Coronary artery (tissue), 2 donors: ENCODE data around the gene PIGU.

Experiments
- DNase-seq: peaks from one replicate; pipeline ENCODE4 v3.0.0-alpha.2; 2017; ENCODE audit warnings: low spot score
- H3K27ac ChIP-seq, 2 donors: fragments of 200-600 bp; sonication (generic); one replicate each; pipeline ENCODE4 v1.5.1; 2016 to 2019
- H3K4me3 ChIP-seq: fragments of 200-600 bp; sonication (generic); 2 replicates; pipeline ENCODE4 v1.5.1; 2016; ENCODE audit warnings: mild to moderate bottlenecking, moderate library complexity
- CTCF ChIP-seq: fragments of 200-600 bp; sonication (generic); IDR thresholded peaks from one replicate; pipeline ENCODE4 v1.5.1; 2019; ENCODE audit warnings: antibody characterized with exemption

Gene PIGU

DNA sequence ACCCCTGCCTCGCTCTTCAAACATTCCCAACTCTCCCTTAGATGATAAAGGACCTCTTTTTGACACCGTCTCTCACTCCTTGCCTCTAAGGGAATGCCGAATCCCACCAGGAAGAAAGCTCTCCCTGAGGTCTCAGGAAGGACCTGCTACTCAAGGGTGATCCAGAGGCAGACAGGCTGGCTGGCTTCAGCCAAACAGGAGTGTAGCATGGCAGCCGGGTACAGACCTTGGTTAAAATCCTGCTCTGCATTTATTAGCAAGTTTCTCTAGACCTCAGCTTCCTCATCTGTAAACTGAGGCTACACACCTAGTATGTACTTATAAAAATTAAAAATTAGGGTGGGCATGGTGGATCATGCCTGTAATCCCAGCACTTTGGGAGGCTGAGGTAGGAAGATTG, 101.1 kb downstream of the PIGU start:
- Histone ChIP-seq H3K4me3 (no peak overlapping the region), H3K27ac (no peak overlapping the region)
- no peak for TF ChIP-seq CTCF
- DNase-seq, result no peak

DNA sequence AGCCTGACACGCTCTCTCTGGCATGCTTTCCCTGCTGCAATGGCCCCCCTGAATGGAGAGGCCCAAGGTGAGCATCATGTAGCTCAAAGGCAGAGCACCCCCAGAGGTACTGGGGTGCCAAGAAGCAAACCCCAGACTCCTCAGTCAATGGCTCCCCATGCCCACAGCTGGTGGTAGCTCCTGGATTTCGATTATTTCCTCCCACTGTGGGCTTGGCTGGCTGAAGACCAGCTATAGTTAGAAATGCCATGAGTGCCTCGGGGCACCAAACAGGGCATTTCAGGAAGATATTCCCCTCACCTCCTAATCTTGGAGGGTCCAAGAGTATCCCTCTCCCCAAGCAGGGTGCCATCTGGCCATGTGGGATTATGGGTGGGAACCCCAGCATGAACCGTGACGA, 101.6 kb downstream of the PIGU start:
- Histone ChIP-seq H3K27ac (no peak overlapping the region), H3K4me3 (no peak overlapping the region)
- peak; percentile 52 for DNase-seq
- TF ChIP-seq CTCF, result no peak

DNA sequence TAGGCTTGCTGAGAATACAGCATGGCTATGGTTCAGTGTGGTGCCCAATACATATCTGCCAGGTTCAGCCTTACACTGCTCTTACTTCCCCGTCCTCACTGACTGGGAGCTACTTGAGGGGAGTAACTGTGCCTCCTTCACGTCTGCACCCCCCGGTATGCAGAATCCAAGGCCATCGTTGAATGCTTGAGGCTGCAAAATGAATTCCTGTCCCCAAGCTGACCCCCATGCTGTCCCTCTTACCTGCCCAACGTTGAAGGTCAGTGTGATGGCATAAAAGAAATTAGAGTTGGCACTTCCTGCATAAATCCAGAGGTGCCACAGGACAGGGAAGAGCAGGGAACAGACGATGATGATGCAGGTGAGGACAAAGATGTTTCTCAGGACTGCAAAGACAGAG, 102.0 kb downstream of the PIGU start:
- no peak overlapping the region for H3K4me3 ChIP-seq

DNA sequence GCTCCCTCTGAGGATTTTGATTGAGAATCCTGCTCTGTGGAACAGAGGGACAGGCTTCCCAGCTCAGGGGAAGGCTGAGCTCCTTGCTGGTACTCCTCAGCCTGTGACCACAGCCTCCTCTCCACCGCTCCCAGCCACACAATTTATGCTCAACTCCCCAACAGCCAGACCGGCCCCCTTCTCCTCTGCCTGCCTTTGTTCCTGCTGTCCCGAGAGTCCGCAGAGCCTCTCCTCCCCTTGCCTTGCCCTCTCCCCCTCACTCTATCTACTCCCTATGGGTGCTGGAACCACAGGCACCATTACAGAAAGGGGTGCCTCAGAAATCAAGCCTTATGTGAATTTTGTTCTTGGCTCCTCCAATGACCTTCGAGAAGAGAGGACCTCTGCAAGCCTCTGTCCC, 102.5 kb downstream of the PIGU start:
- TF ChIP-seq CTCF, result no peak
- no peak for DNase-seq
- no peak overlapping the region for H3K4me3 ChIP-seq
- H3K27ac ChIP-seq, result no peak overlapping the region

More for the DNA sequence above, 102.0 kb downstream of the PIGU start:
- DNase-seq, result no peak
- no peak overlapping the region for H3K27ac ChIP-seq
- no peak for TF ChIP-seq CTCF

DNA sequence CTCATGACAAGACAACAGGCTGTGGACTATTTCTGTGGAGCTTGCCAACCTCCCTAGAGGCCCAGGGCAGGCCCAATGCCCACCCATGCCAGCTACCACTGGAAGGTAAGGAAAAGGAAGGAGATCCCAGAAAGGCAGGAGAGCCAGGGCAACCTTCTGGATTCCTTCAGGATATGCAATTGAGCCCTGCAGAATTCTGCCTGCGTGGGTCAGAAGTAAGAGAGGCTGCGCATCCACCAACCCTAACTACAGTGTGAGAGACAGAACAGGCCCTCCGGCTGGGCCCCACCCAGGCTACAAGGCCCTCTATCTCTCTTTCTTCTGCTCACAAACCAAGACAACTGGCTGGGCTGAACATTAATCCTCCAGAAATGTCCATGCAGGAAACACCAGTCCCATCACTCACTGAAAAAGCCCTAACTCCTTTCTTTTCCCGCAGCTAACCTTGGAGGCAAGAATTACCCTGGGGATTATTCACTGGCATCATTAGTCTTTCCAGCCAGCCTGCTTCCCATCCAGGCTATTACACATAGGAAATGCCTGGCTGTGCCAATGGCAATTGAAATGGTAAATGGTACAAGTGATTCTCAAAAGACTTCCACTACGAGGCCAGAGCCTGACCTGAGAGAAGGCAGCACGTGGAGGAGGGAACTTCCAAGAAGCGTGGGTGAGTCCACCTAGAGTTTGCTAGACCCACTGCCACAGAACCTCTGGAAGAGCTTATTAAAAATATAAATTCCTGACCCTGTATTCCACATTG, 103.2 kb downstream of the PIGU start:
- Histone ChIP-seq H3K27ac (no peak overlapping the region), H3K4me3 (no peak overlapping the region)
- peak; percentile 40 for DNase-seq
- TF ChIP-seq CTCF, result no peak

DNA sequence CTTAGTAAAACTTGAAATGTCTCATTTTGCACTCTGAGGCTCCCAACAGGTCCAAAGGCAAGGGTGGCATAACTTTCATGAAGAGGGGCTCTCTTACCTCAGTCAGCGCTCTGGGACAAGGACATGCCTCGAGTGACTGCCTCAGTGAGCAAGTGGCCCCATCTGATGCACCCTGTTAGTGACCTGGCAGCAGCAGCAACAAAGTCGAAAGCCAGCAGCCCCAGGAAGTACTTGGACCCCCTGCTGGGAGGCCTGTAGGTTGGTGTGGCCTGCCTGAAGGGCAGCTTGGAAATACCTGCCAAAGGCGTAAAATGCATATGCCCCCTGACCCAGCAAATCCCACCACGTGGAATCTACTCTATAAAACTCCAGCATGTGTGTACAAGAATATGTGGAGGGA, 105.1 kb downstream of the PIGU start:
- TF ChIP-seq CTCF, result no peak
- no peak overlapping the region for H3K27ac ChIP-seq
- H3K4me3 ChIP-seq, result no peak overlapping the region
- DNase-seq, result no peak

DNA sequence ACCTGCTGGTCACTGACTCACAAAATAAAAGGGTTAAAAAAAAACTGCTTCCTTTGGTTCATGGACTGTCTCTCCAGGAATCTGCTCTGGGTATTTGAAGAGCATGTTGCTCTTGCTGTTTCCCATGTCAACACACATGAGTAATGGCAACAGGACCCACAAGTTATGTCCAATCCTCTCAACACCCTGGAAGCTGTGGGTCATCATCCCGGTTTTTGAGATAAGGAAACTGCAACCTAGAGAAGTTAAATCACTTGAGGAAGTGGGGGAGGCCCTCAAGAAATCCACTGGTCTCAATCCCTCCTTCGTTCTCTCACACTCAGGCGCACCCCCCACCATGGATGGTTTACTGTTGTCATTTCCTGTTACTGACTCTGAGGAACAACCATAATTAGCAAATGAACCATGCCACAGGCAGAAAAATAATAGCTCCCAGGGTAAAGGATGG, 106.0 kb downstream of the PIGU start:
- no peak for TF ChIP-seq CTCF
- Histone ChIP-seq H3K27ac (no peak overlapping the region), H3K4me3 (no peak overlapping the region)
- no peak for DNase-seq
